Keratinocyte (primary cell): ENCODE results near the gene CD14. TPM values are rescaled to one million over a fixed set of nuclear protein-coding genes. Genes with fewer than 3 reads are reported as not detected.
A peak's percentile ranks its signal among the peaks of the same experiment; 100 is the strongest.
"Not testable (repeated sequence)": the region's sequence is repeated elsewhere in the genome, so short reads cannot be mapped to it uniquely, and the experiment has no call there.

Source experiments
- DNase-seq: peaks from one replicate; pipeline ENCODE4 v3.0.0-alpha.2; 2011; ENCODE audit warnings: low read depth, missing footprints, low spot score
- FAIRE-seq: peaks from 2 replicates; lab custom pipeline; 2011; peaks lifted over from hg19 to GRCh38; lab: Jason Lieb, UNC
- H2AFZ ChIP-seq: 2 replicates; pipeline ENCODE4 v1.6.0; 2012; ENCODE audit warnings: low read length, control low read depth, inconsistent platforms; ENCODE audit not compliant: control insufficient read depth
- H3K27ac ChIP-seq: 2 replicates; pipeline ENCODE4 v1.5.1; 2011; ENCODE audit warnings: low read length; ENCODE audit not compliant: control insufficient read depth, insufficient read depth
- H3K27me3 ChIP-seq: 3 replicates; pipeline ENCODE4 v1.6.0; 2011; ENCODE audit warnings: low read length; ENCODE audit not compliant: control insufficient read depth, insufficient read depth; ENCODE audit errors: extremely low read depth
- H3K36me3 ChIP-seq, 2 experiments: 2 replicates in 1 of 2; 3 replicates in 1 of 2; pipeline ENCODE4 v1.5.1; 2011; ENCODE audit warnings: low read length in 2 of 2, mild to moderate bottlenecking in 1 of 2; ENCODE audit not compliant: control insufficient read depth in 2 of 2, insufficient read depth in 2 of 2; ENCODE audit errors: extremely low read depth in 1 of 2
- H3K4me1 ChIP-seq: 3 replicates; pipeline ENCODE4 v1.5.1; 2011; ENCODE audit warnings: low read length; ENCODE audit not compliant: control insufficient read depth, insufficient read depth; ENCODE audit errors: extremely low read depth
- H3K4me2 ChIP-seq: 3 replicates; pipeline ENCODE4 v1.6.0; 2011; ENCODE audit warnings: low read depth, low read length; ENCODE audit not compliant: control insufficient read depth, insufficient read depth; ENCODE audit errors: extremely low read depth
- H3K4me3 ChIP-seq, 3 experiments: fragments of 200-600 bp in 1 of 3; sonication (generic) in 1 of 3; 2 replicates in 2 of 3; 3 replicates in 1 of 3; pipeline ENCODE4 v1.5.1; 2011 to 2016; ENCODE audit warnings: low read length in 3 of 3, mild to moderate bottlenecking in 3 of 3, control low read depth in 2 of 3, inconsistent platforms in 1 of 3, low read depth in 1 of 3, mixed read lengths in 1 of 3, mixed run types in 1 of 3, moderate library complexity in 1 of 3; ENCODE audit not compliant: control insufficient read depth in 2 of 3, insufficient read depth in 2 of 3; ENCODE audit errors: extremely low read depth in 1 of 3
- H3K79me2 ChIP-seq: 2 replicates; pipeline ENCODE4 v1.6.0; 2012; ENCODE audit warnings: low read length; ENCODE audit not compliant: control insufficient read depth, insufficient read depth
- H3K9ac ChIP-seq: 3 replicates; pipeline ENCODE4 v1.6.0; 2011; ENCODE audit warnings: low read length; ENCODE audit not compliant: control insufficient read depth, insufficient read depth; ENCODE audit errors: extremely low read depth
- H3K9me1 ChIP-seq: 3 replicates; pipeline ENCODE4 v1.6.0; 2011; ENCODE audit warnings: low read length; ENCODE audit not compliant: control insufficient read depth, insufficient read depth; ENCODE audit errors: extremely low read depth
- H3K9me3 ChIP-seq: 2 replicates; pipeline ENCODE4 v1.5.1; 2012; ENCODE audit warnings: low read depth, low read length; ENCODE audit not compliant: control insufficient read depth
- H4K20me1 ChIP-seq: 3 replicates; pipeline ENCODE4 v1.6.0; 2011; ENCODE audit warnings: low read length; ENCODE audit not compliant: control insufficient read depth, insufficient read depth; ENCODE audit errors: extremely low read depth
- EZH2 ChIP-seq: IDR thresholded peaks from one replicate; pipeline ENCODE4 v1.6.1; 2012; ENCODE audit warnings: inconsistent platforms, mild to moderate bottlenecking, low read length, moderate library complexity
- dilution Hi-C: fragments of 300-500 bp; cut with MboI; formaldehyde crosslinking; loops from one replicate; pipeline ENCODE4 v1.7.0; 2020; ENCODE audit warnings: low sequenced_read_pairs; ENCODE audit not compliant: extremely low pct_ligation_motif_present
- polyA plus RNA-seq, 5 experiments: library from polyadenylated mRNA; depleted of rRNA in 3 of 5; stranded (reverse) in 3 of 5; stranded (forward) in 1 of 5; unstranded in 1 of 5; fragments of >200 nt; gene quantifications; 1 replicate in 1 of 5; 2 replicates in 3 of 5; 3 replicates in 1 of 5; pipeline versions ENCODE4 v1.2.1 to v1.2.3, GENCODE V29; 2011 to 2012; ENCODE audit warnings: missing spikeins in 2 of 5, low read depth in 1 of 5, low replicate concordance in 1 of 5
- TF ChIP-seq, protein P1 (sequence below), 3 experiments: IDR thresholded peaks in 1 of 3; conservative IDR thresholded peaks in 1 of 3; optimal IDR thresholded peaks in 1 of 3; 2 replicates in 2 of 3; 3 replicates in 1 of 3; pipeline versions ENCODE3 to v1.5.1; 2011; ENCODE audit warnings: low read length in 3 of 3, mild to moderate bottlenecking in 3 of 3, moderate library complexity in 2 of 3, control low read depth in 1 of 3, inconsistent platforms in 1 of 3; ENCODE audit not compliant: insufficient read depth in 2 of 3; ENCODE audit errors: extremely low read depth in 1 of 3

CD14 gene
- polyA plus RNA-seq, 1 donor (not counting 4 experiments of a cell fraction or from before 2014, with no cell fraction given), result 0.18 TPM

DNA sequence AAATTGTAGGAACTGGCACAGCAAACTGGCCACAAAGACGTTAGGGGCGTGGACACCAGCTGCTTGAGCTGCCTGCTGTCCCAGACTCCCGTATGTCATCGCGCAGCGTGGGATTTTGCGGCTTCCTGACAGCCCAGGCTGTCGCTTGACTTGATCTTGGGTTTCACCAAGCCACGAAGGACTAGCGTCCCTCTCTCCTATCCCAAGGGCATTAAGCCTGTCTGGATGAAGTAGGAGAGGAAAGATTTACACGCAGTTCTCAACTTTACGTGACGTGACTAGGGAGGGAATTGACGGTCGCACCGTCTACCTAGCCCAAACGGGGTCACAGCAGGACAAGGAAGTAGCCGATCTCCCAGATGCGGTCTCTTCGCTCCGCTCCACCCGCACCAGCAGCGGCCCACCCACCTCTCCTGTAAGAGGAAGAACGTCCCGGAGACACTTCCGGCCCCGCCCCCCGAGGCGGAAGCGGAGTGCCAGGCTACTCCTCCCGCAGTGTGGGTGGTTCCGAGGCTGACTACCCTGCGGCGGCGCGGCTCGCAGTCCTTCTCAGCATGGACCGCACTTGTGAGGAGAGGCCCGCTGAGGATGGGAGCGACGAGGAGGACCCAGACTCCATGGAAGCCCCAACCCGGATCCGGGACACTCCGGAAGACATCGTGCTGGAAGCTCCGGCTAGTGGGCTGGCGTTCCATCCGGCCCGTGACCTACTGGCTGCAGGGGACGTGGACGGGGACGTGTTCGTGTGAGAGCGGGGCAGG lies 31.6 kb upstream of the CD14 start, which contains the start of gene WDR55:
TSS of gene WDR55 (plus strand) at position 546 of the 761 bp plus-strand sequence. CDS start at position 555, 9 bp downstream.
- peak within 1 kb of the TSS; percentile 98 for H3K4me2 ChIP-seq
- dilution Hi-C loops, result no loop called here
- no peaks in the 10 kb centered on the region for H4K20me1 ChIP-seq
- H3K4me1 ChIP-seq, result peaks cover 3% of the 10 kb centered on the region
- no peaks in the 10 kb centered on the region for H3K9me3 ChIP-seq
- FAIRE-seq (peak; percentile 63), DNase-seq (peak; percentile 60)
- peak within 1 kb of the TSS; percentile 84 to 99 (median 88) for H3K4me3 ChIP-seq
- H3K27ac ChIP-seq, result peak within 1 kb of the TSS; percentile 82
- TF ChIP-seq EZH2, result no peak
- TF ChIP-seq, protein P1, sequence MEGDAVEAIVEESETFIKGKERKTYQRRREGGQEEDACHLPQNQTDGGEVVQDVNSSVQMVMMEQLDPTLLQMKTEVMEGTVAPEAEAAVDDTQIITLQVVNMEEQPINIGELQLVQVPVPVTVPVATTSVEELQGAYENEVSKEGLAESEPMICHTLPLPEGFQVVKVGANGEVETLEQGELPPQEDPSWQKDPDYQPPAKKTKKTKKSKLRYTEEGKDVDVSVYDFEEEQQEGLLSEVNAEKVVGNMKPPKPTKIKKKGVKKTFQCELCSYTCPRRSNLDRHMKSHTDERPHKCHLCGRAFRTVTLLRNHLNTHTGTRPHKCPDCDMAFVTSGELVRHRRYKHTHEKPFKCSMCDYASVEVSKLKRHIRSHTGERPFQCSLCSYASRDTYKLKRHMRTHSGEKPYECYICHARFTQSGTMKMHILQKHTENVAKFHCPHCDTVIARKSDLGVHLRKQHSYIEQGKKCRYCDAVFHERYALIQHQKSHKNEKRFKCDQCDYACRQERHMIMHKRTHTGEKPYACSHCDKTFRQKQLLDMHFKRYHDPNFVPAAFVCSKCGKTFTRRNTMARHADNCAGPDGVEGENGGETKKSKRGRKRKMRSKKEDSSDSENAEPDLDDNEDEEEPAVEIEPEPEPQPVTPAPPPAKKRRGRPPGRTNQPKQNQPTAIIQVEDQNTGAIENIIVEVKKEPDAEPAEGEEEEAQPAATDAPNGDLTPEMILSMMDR (optimal IDR thresholded peaks at IDR 0.05 in 1 of 3, IDR thresholded peaks at IDR 0.05 in 1 of 3, conservative IDR thresholded peaks at IDR 0.05 in 1 of 3; ENCODE audit: extremely low read depth in 1 of 3, insufficient read depth in 2 of 3, low read length in 3 of 3), result no peak
- peak within 1 kb of the TSS; percentile 84 for H3K9ac ChIP-seq
- no peaks in the 10 kb centered on the region for H3K27me3 ChIP-seq
- H3K79me2 ChIP-seq, result peaks cover 35% of the 10 kb centered on the region
- H3K36me3 ChIP-seq, result peaks cover 25 to 36% of the 10 kb centered on the region in 2 experiments
- no peaks in the 10 kb centered on the region for H3K9me1 ChIP-seq
- H2AFZ ChIP-seq, result peak within 1 kb of the TSS; percentile 100

DNA sequence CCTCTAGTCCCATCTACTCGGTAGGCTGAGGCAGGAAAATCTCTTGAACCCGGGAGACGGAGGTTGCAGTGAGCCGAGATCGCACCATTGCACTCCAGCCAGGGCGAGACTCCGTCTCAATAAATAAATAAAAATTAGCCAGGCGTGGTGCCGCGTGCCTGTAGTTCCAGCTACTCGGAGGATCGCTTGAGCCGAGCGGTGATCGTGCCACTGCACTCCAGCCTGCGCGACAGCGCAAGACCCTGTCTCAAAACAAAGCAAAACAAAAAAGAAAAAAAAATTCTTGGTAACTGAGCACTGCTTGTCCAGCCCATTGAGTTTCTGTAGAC lies 31.0 kb upstream of the CD14 start:
- H3K36me3 ChIP-seq, result peaks cover 27 to 36% of the 10 kb centered on the region in 2 experiments
- DNase-seq (no peak), FAIRE-seq (no peak)
- no peaks in the 10 kb centered on the region for H3K27me3 ChIP-seq
- TF ChIP-seq, protein P1 (optimal IDR thresholded peaks at IDR 0.05 in 1 of 3, IDR thresholded peaks at IDR 0.05 in 1 of 3, conservative IDR thresholded peaks at IDR 0.05 in 1 of 3; ENCODE audit: extremely low read depth in 1 of 3, insufficient read depth in 2 of 3, low read length in 3 of 3), result no peak
- TF ChIP-seq EZH2, result no peak
- H2AFZ ChIP-seq, result peak overlapping the region; percentile 100
- H3K79me2 ChIP-seq, result peaks cover 35% of the 10 kb centered on the region
- peak overlapping the region; percentile 98 for H3K4me2 ChIP-seq
- dilution Hi-C loops, result no loop called here
- no peaks in the 10 kb centered on the region for H3K9me3 ChIP-seq
- peak overlapping the region; percentile 82 for H3K27ac ChIP-seq
- H3K4me1 ChIP-seq, result peaks cover 3% of the 10 kb centered on the region
- H4K20me1 ChIP-seq, result no peaks in the 10 kb centered on the region
- peak overlapping the region; percentile 84 to 99 (median 88) for H3K4me3 ChIP-seq
- H3K9me1 ChIP-seq, result no peaks in the 10 kb centered on the region
- H3K9ac ChIP-seq, result peak overlapping the region; percentile 84

- H3K9me3 ChIP-seq, H4K20me1 ChIP-seq, FAIRE-seq, H3K9ac ChIP-seq, DNase-seq, H3K4me1 ChIP-seq, H3K79me2 ChIP-seq, H2AFZ ChIP-seq, H3K27ac ChIP-seq, H3K9me1 ChIP-seq, dilution Hi-C loops, H3K4me2 ChIP-seq, H3K27me3 ChIP-seq, H3K4me3 ChIP-seq: not testable (repeated sequence)
- peaks cover 24 to 29% of the 10 kb centered on the region in 2 experiments for H3K36me3 ChIP-seq
Measured at GRCh38 chr5:140660371-140660770, 27.4 kb upstream of the CD14 start.
